Adrenal gland (tissue), 12 donors: ENCODE results near the gene TRAPPC5. TPM values are rescaled to one million over a fixed set of nuclear protein-coding genes. Genes with fewer than 3 reads are reported as not detected.

ENCODE experiments used
- DNase-seq, 7 donors: peaks; one replicate each; pipeline ENCODE4 v3.0.0-alpha.2; 2019 to 2020
- H3K27ac ChIP-seq, 5 donors: fragments of 200-600 bp; sonication (generic) in 4 of 5; 1 replicate in 3 of 5; 2 replicates in 2 of 5; pipeline versions ENCODE4 v1.5.1 to v1.8.0; 2016 to 2020; ENCODE audit warnings: mild to moderate bottlenecking in 1 of 5
- H3K27me3 ChIP-seq: fragments of 200-600 bp; 2 replicates; pipeline ENCODE4 v1.8.0; 2021
- H3K36me3 ChIP-seq, 2 donors: fragments of 200-600 bp; replicated peaks in 1 of 2; 1 replicate in 1 of 2; 2 replicates in 1 of 2; pipeline versions ENCODE4 v1.5.1 to v1.8.0; 2018 to 2022
- H3K4me1 ChIP-seq, 2 donors: fragments of 200-600 bp; replicated peaks in 1 of 2; 1 replicate in 1 of 2; 2 replicates in 1 of 2; pipeline versions ENCODE4 v1.5.1 to v1.8.0; 2018 to 2021
- H3K4me3 ChIP-seq, 4 donors: fragments of 200-600 bp; sonication (generic) in 3 of 4; one replicate each; pipeline ENCODE4 v1.5.1; 2016 to 2018
- H3K9me3 ChIP-seq, 3 donors: fragments of 200-600 bp; sonication (generic) in 1 of 3; replicated peaks in 1 of 3; 1 replicate in 2 of 3; 2 replicates in 1 of 3; pipeline versions ENCODE4 v1.5.1 to v1.8.0; 2016 to 2021
- CTCF ChIP-seq, 6 experiments: fragments of 450-650 bp in 4 of 6; fragments of 200-600 bp in 2 of 6; sonication (generic) in 1 of 6; IDR thresholded peaks; 1 replicate in 5 of 6; 2 replicates in 1 of 6; pipeline versions ENCODE4 v1.5.1 to v1.8.0; 2016 to 2021; ENCODE audit warnings: antibody characterized with exemption in 6 of 6, mild to moderate bottlenecking in 2 of 6, moderate library complexity in 1 of 6
- POLR2A ChIP-seq, 2 donors: fragments of 450-650 bp; IDR thresholded peaks; one replicate each; pipeline ENCODE4 v1.6.1; 2017; ENCODE audit warnings: antibody characterized with exemption in 2 of 2, mild to moderate bottlenecking in 2 of 2, moderate library complexity in 1 of 2
- WGBS, 4 donors: extraction: QIAGEN DNeasy Blood & Tissue Kit in 2 of 4; methylation state at CpG; one replicate each; pipeline versions ENCODE4 v1.1.5 to v1.1.7; 2013 to 2017; 5-methylcytosine and 5-hydroxymethylcytosine counted together
- intact Hi-C, 2 donors: fragments of 100-400 bp; cut with DNase I; formaldehyde crosslinking; loops; one replicate each; pipeline versions ENCODE4 v1.14.1 to v1.15.0; 2022 to 2023
- polyA plus RNA-seq, 3 donors: library from polyadenylated mRNA; stranded (reverse); fragments of 200-250 nt in 2 of 3; fragments of 350-450 nt in 1 of 3; fragmentation: Illumina TruSeq in 1 of 3; extraction: RNeasy Lipid Tissue Mini Kit (QIAGEN cat#74804) in 1 of 3; gene quantifications; one replicate each; pipeline ENCODE4 v1.2.3, GENCODE V29; 2013 to 2014
- total RNA-seq, 9 donors: library from RNA; depleted of rRNA in 4 of 9; stranded (reverse); fragments of >200 nt in 4 of 9; fragments of 120-200 nt in 1 of 9; fragmentation: NEBNext Ultra II Directional in 1 of 9; extraction: Animal tissue kit (Norgen Biotek cat#: 25700) in 1 of 9; gene quantifications; one replicate each; pipeline versions ENCODE4 v1.1.0 to v1.2.4, GENCODE V29; 2013 to 2023
- donor health status: healthy with polysubstance abuse.
- donor health status: Bipolar disorder and iron deficiency.
- donor health status: DM: yes; HTN: yes; CAD: no.
- donor health status: DM: no; HTN: no; CAD: no.
- donor health status: DM: no; HTN: no; CAD: no.
- donor health status: DM: yes; HTN: yes; CAD: no.

Gene TRAPPC5
- total and polyA plus RNA-seq, 12 donors = 5.6 to 502 (median 153) TPM

GRCh38 chr19:7644550-7644877, 36.1 kb upstream of the TRAPPC5 start:
- intact Hi-C loops = no loop called here
- 90 to 98% (median 94%) methylated on average over 6 to 20 of the region's 20 CpGs for WGBS, 4 donors
- no peaks in the 10 kb centered on the region for H3K27me3 ChIP-seq

GRCh38 chr19:7645163-7645562, 35.5 kb upstream of the TRAPPC5 start:
- no peaks in the 10 kb centered on the region for H3K27me3 ChIP-seq
- H3K4me1 ChIP-seq = no peaks in the 10 kb centered on the region
- WGBS, 4 donors = 81 to 97% (median 87%) methylated on average over 9 to 14 of the region's 14 CpGs
- H3K9me3 ChIP-seq = no peaks in the 10 kb centered on the region
- intact Hi-C loops = no loop called here
- no peak for DNase-seq
- TF ChIP-seq CTCF (IDR thresholded peaks at IDR 0.05) = no peak
- TF ChIP-seq POLR2A (IDR thresholded peaks at IDR 0.05) = no peak
- no peak overlapping the region for H3K27ac ChIP-seq
- H3K4me3 ChIP-seq = no peak overlapping the region
- no peaks in the 10 kb centered on the region for H3K36me3 ChIP-seq

More at GRCh38 chr19:7644550-7644877, 36.1 kb upstream of the TRAPPC5 start:
- Histone ChIP-seq H3K9me3 (no peaks in the 10 kb centered on the region), H3K27ac (no peak overlapping the region), H3K36me3 (no peaks in the 10 kb centered on the region), H3K4me3 (no peak overlapping the region), H3K4me1 (no peaks in the 10 kb centered on the region)
- TF ChIP-seq CTCF (IDR thresholded peaks at IDR 0.05) (no peak), POLR2A (IDR thresholded peaks at IDR 0.05) (no peak)
- DNase-seq = no peak

GRCh38 chr19:7645656-7646425, 34.8 kb upstream of the TRAPPC5 start:
- WGBS, 4 donors = 65 to 77% (median 68%) methylated on average over 17 to 20 of the region's 20 CpGs

GRCh38 chr19:7646426-7646700, 34.3 kb upstream of the TRAPPC5 start:
- intact Hi-C loops = no loop called here
- TF ChIP-seq POLR2A (IDR thresholded peaks at IDR 0.05) = no peak
- 80 to 93% (median 87%) methylated on average over 7 to 8 of the region's 8 CpGs for WGBS, 4 donors
- Histone ChIP-seq H3K27me3 (no peaks in the 10 kb centered on the region), H3K9me3 (no peaks in the 10 kb centered on the region), H3K27ac (no peak overlapping the region), H3K4me1 (no peaks in the 10 kb centered on the region), H3K36me3 (no peaks in the 10 kb centered on the region), H3K4me3 (no peak overlapping the region)
- no peak for DNase-seq

More at GRCh38 chr19:7645656-7646425, 34.8 kb upstream of the TRAPPC5 start:
- no peak for DNase-seq
- Histone ChIP-seq H3K9me3 (no peaks in the 10 kb centered on the region), H3K36me3 (no peaks in the 10 kb centered on the region), H3K4me3 (no peak overlapping the region), H3K4me1 (no peaks in the 10 kb centered on the region), H3K27me3 (no peaks in the 10 kb centered on the region), H3K27ac (no peak overlapping the region)
- intact Hi-C loops = no loop called here
- TF ChIP-seq CTCF (IDR thresholded peaks at IDR 0.05) = no peak
- no peak for TF ChIP-seq POLR2A (IDR thresholded peaks at IDR 0.05)

GRCh38 chr19:7647156-7647555, 33.5 kb upstream of the TRAPPC5 start:
- H3K4me3 ChIP-seq = no peak overlapping the region
- no peaks in the 10 kb centered on the region for H3K27me3 ChIP-seq
- H3K27ac ChIP-seq = no peak overlapping the region
- no peak for DNase-seq
- H3K4me1 ChIP-seq = peaks cover 0 to 2% of the 10 kb centered on the region in 2 donors
- intact Hi-C loops = no loop called here
- TF ChIP-seq POLR2A (IDR thresholded peaks at IDR 0.05) (no peak), CTCF (IDR thresholded peaks at IDR 0.05) (no peak)
- no peaks in the 10 kb centered on the region for H3K36me3 ChIP-seq
- WGBS, 4 donors = 83 to 97% (median 92%) methylated on average over 1 to 26 of the region's 26 CpGs
- H3K9me3 ChIP-seq = no peaks in the 10 kb centered on the region
